BE2C (cell line): ENCODE results near the gene MYRIP.
"Not testable (repeated sequence)": the region's sequence is repeated elsewhere in the genome, so short reads cannot be mapped to it uniquely, and the experiment has no call there.

ENCODE experiments used
- DNase-seq: peaks from one replicate; pipeline ENCODE4 v3.0.0-alpha.2; 2020
- H3K27me3 ChIP-seq: fragments of 250-450 bp; sonication (Bioruptor Pico); 2 replicates; pipeline ENCODE4 v1.5.1; 2020; ENCODE audit warnings: mild to moderate bottlenecking
- H3K36me3 ChIP-seq: fragments of 250-450 bp; sonication (Bioruptor Pico); 2 replicates; pipeline ENCODE4 v1.5.1; 2020; ENCODE audit warnings: mild to moderate bottlenecking
- H3K4me1 ChIP-seq: fragments of 250-450 bp; sonication (Bioruptor Pico); 2 replicates; pipeline ENCODE4 v1.5.1; 2020
- H3K4me3 ChIP-seq: 2 replicates; pipeline ENCODE4 v1.5.1; 2011; ENCODE audit warnings: low read depth, low read length
- H3K9me3 ChIP-seq: fragments of 250-450 bp; sonication (Bioruptor Pico); 2 replicates; pipeline ENCODE4 v1.5.1; 2020
- TF ChIP-seq, protein P1 (sequence below): IDR thresholded peaks from 2 replicates; pipeline ENCODE4 v1.5.1; 2012; ENCODE audit warnings: mild to moderate bottlenecking, low read depth, low read length

Gene MYRIP

GRCh38 chr3:40083066-40083465 lies 273.7 kb downstream of the MYRIP start:
- Histone ChIP-seq H3K4me3 (no peak overlapping the region), H3K9me3 (no peaks in the 10 kb centered on the region), H3K4me1 (no peaks in the 10 kb centered on the region), H3K36me3 (no peaks in the 10 kb centered on the region), H3K27me3 (no peaks in the 10 kb centered on the region)
- TF ChIP-seq, protein P1, sequence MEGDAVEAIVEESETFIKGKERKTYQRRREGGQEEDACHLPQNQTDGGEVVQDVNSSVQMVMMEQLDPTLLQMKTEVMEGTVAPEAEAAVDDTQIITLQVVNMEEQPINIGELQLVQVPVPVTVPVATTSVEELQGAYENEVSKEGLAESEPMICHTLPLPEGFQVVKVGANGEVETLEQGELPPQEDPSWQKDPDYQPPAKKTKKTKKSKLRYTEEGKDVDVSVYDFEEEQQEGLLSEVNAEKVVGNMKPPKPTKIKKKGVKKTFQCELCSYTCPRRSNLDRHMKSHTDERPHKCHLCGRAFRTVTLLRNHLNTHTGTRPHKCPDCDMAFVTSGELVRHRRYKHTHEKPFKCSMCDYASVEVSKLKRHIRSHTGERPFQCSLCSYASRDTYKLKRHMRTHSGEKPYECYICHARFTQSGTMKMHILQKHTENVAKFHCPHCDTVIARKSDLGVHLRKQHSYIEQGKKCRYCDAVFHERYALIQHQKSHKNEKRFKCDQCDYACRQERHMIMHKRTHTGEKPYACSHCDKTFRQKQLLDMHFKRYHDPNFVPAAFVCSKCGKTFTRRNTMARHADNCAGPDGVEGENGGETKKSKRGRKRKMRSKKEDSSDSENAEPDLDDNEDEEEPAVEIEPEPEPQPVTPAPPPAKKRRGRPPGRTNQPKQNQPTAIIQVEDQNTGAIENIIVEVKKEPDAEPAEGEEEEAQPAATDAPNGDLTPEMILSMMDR: no peak
- DNase-seq: no peak

GRCh38 chr3:40084424-40084823 lies 275.0 kb downstream of the MYRIP start:
- H3K36me3 ChIP-seq, H3K4me3 ChIP-seq, H3K9me3 ChIP-seq, H3K27me3 ChIP-seq, DNase-seq, H3K4me1 ChIP-seq: not testable (repeated sequence)

DNA sequence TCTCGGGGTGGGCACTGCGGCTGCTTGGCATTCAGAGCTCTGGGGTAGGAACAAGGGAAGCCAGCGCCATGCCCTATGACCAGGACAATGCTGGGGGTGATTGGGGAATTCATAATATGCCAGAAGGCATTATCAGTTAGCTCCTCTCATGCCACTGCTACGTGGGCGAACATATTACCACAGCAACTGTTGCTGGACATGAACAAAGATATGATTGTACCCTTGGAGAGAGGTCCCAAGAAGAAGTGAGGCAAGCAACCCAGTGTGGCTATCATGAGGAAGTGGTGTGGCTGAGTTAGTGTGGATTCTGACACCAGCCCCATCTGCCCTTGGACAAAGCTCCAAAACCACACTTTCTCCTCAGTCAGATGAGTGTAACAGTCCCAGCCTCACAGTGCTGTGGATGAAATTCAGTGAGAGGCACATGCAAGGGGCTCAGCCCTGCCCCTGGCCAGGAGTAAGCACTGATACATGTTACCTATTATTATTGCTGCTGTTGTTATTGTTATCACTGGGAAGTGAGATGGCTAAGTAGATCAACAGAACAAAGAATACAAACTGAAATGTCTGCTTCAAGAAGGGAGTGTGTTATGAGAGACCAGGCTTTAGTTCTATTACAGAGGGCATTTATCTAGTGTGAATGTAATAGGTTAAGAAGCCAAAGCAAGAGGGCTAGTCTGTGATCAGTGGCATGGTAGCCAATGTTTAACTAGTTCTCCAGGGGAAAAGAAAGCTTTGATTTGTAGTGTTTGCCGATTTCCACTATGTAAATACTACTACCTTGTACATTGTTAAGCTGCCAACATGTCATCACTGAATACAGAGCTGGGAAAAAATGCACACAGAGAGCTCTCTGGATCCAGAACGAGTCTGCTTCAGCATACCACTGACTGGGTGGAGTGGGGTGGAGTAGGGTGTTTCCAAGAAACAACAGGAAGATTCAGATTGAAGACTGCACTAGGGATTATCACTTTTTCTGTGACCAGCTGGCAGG lies 277.8 kb downstream of the MYRIP start:
- H3K4me3 ChIP-seq: no peak overlapping the region
- no peaks in the 10 kb centered on the region for H3K4me1 ChIP-seq
- TF ChIP-seq, protein P1: no peak
- H3K9me3 ChIP-seq: no peaks in the 10 kb centered on the region
- no peak for DNase-seq
- H3K36me3 ChIP-seq: no peaks in the 10 kb centered on the region
- H3K27me3 ChIP-seq: no peaks in the 10 kb centered on the region

DNA sequence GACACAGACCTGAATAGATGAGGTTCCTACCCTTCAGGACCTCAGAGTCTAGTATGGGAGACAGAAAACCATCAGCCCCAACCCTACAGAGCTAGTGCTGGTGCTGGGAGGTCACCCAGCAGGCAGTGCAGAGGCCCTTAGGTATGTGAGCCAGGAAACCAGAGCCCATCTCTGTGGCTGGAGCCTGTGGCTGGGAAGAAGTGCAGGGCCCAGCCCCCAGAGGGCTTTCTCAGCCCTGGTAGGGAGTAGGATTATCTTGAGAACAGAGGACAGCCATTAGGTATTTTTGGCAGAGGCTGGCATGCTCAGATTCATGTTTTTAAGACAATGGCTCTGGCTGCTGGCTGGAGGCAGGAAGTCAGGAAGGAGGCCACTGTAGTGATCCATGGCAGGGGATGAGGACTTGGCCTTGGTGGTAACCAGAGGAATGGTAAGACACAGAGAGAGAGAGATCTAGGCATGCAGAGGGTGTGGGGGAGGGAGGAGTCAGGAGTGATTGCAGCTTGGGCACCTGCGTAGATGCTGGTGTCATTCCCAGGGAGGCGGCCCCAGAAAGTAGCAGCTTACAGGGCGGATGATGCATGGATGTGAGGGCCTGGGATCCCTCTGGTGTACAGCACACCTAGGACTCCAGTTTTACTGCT lies 279.2 kb downstream of the MYRIP start:
- Histone ChIP-seq H3K4me1 (no peaks in the 10 kb centered on the region), H3K27me3 (no peaks in the 10 kb centered on the region), H3K4me3 (no peak overlapping the region), H3K9me3 (no peaks in the 10 kb centered on the region), H3K36me3 (no peaks in the 10 kb centered on the region)
- no peak for DNase-seq
- TF ChIP-seq, protein P1: no peak

DNA sequence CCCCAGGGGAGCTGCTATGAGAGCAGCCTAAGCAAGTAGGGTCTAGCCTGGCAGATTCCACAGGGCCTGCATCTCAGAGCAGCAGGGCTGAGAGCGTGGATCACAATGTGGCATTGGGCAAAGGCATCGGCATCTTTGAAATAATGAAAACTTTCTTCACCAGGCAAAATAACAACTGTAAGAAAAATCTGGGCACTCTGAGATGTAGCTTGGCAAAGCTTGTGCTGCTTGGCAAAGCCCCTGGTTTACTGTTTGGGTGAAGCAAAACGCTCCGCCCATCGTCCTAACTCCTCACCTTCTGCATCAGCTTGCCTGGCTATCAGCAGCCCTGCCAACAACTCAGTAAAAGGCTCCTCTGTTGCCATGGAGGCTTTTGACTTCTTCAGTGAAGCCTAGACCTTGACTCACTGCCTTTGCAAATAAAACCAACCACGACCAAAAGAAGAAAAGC lies 287.3 kb downstream of the MYRIP start:
- no peak for DNase-seq
- H3K4me1 ChIP-seq: no peaks in the 10 kb centered on the region
- TF ChIP-seq, protein P1: no peak
- no peaks in the 10 kb centered on the region for H3K36me3 ChIP-seq
- H3K9me3 ChIP-seq: no peaks in the 10 kb centered on the region
- no peak overlapping the region for H3K4me3 ChIP-seq
- H3K27me3 ChIP-seq: no peaks in the 10 kb centered on the region

GRCh38 chr3:40097131-40098117 lies 288.0 kb downstream of the MYRIP start:
- Histone ChIP-seq H3K4me3 (no peak overlapping the region), H3K9me3 (no peaks in the 10 kb centered on the region), H3K4me1 (no peaks in the 10 kb centered on the region), H3K36me3 (no peaks in the 10 kb centered on the region), H3K27me3 (no peaks in the 10 kb centered on the region)
- TF ChIP-seq, protein P1: no peak
- no peak for DNase-seq
